Epidermal melanocyte (primary cell): ENCODE results near the gene CEP112.
"Not testable (repeated sequence)": the region's sequence is repeated elsewhere in the genome, so short reads cannot be mapped to it uniquely, and the experiment has no call there.

Experiments used
- DNase-seq: peaks from one replicate; pipeline ENCODE4 v3.0.0; 2011; ENCODE audit warnings: low spot score; ENCODE audit not compliant: insufficient read length

CEP112 gene

GRCh38 chr17:66085221-66085620 is 106.7 kb downstream of the CEP112 start:
- DNase-seq: no peak

- not testable (repeated sequence) for DNase-seq
Measured at GRCh38 chr17:66080670-66081069, 111.3 kb downstream of the CEP112 start.

- no peak for DNase-seq
Measured at GRCh38 chr17:66076546-66077190, 115.3 kb downstream of the CEP112 start.

- no peak for DNase-seq
Measured at GRCh38 chr17:66073384-66073783, 118.5 kb downstream of the CEP112 start.

GRCh38 chr17:66063686-66064085 is 128.2 kb downstream of the CEP112 start:
- DNase-seq: no peak

- DNase-seq: no peak
Measured at GRCh38 chr17:66056148-66056547, 135.8 kb downstream of the CEP112 start.

GRCh38 chr17:66054242-66054641 is 137.7 kb downstream of the CEP112 start:
- no peak for DNase-seq

GRCh38 chr17:66044083-66044482 is 147.8 kb downstream of the CEP112 start:
- DNase-seq: no peak

GRCh38 chr17:66043419-66043818 is 148.5 kb downstream of the CEP112 start:
- no peak for DNase-seq

- DNase-seq: no peak
Measured at GRCh38 chr17:66040402-66040801, 151.5 kb downstream of the CEP112 start.

- DNase-seq: no peak
Measured at GRCh38 chr17:66038125-66038524, 153.8 kb downstream of the CEP112 start.

GRCh38 chr17:66037221-66037620 is 154.7 kb downstream of the CEP112 start:
- DNase-seq: no peak

GRCh38 chr17:66032082-66032712 is 159.7 kb downstream of the CEP112 start:
- no peak for DNase-seq

GRCh38 chr17:66025551-66025950 is 166.4 kb downstream of the CEP112 start:
- DNase-seq: no peak

- no peak for DNase-seq
Measured at GRCh38 chr17:66021757-66022156, 170.2 kb downstream of the CEP112 start.

- no peak for DNase-seq
Measured at GRCh38 chr17:66018786-66019185, 173.1 kb downstream of the CEP112 start.

GRCh38 chr17:66016231-66016630 is 175.7 kb downstream of the CEP112 start:
- no peak for DNase-seq

- DNase-seq: no peak
Measured at GRCh38 chr17:66008680-66009079, 183.3 kb downstream of the CEP112 start.

- DNase-seq: no peak
Measured at GRCh38 chr17:66006654-66007053, 185.3 kb downstream of the CEP112 start.

- no peak for DNase-seq
Measured at GRCh38 chr17:66002812-66003211, 189.1 kb downstream of the CEP112 start.

- no peak for DNase-seq
Measured at GRCh38 chr17:66002063-66002585, 189.8 kb downstream of the CEP112 start.

- no peak for DNase-seq
Measured at GRCh38 chr17:66000216-66000615, 191.7 kb downstream of the CEP112 start.

- no peak for DNase-seq
Measured at GRCh38 chr17:65998675-65999074, 193.3 kb downstream of the CEP112 start.
